K562 (cell line): ENCODE measurements around the gene IRS2. TPM values are rescaled to one million over a fixed set of nuclear protein-coding genes. Genes with fewer than 3 reads are reported as not detected.

Source experiments
- ATAC-seq: fragments of 200-7000 bp; cut with Tn5 transposase; 3 replicates; pipeline ENCODE4 v1.9.1; 2020; ENCODE audit warnings: moderate library complexity
- BruUV-seq: library from RNA; stranded (reverse); fragments of 400-500 nt; replicated peaks from 2 replicates; lab custom pipeline; 2021; lab: Mats Ljungman, UMichigan
- CTCF ChIA-PET: fragments of 300-600 bp; formaldehyde crosslinking; extraction: SDS; loops from one replicate; lab custom pipeline; 2021; ENCODE audit warnings: low intra/inter-chr PET ratio; lab: Yijun Ruan, JAX
- POLR2A ChIA-PET: fragments of 300-600, 350-650 bp; sonication (Branson Sonifier 250); formaldehyde crosslinking; extraction: SDS; loops from one replicate; lab custom pipeline; 2021; ENCODE audit warnings: antibody characterized with exemption, inconsistent platforms; lab: Yijun Ruan, JAX
- DNase-seq, 4 experiments: peaks; one replicate each; pipeline versions ENCODE4 v3.0.0 to v3.0.0-alpha.2; 2011 to 2018; ENCODE audit warnings: low spot score in 3 of 4, mixed read lengths in 3 of 4; ENCODE audit errors: extremely low read depth in 1 of 4
- FAIRE-seq: peaks from 2 replicates; lab custom pipeline; 2011; peaks lifted over from hg19 to GRCh38; lab: Jason Lieb, UNC
- H2AFZ ChIP-seq: 2 replicates; pipeline ENCODE4 v1.6.0; 2011; ENCODE audit warnings: low read depth, low read length, control low read depth, inconsistent platforms
- H3K27ac ChIP-seq: fragments of 200-600 bp; 3 replicates; pipeline ENCODE4 v1.8.0; 2011; ENCODE audit warnings: low read depth, mild to moderate bottlenecking, control low read depth, inconsistent platforms, low read length, moderate library complexity, mixed read lengths; ENCODE audit errors: extremely low read depth
- H3K27me3 ChIP-seq, 2 experiments: fragments of 300-600 bp in 1 of 2; 2 replicates in 1 of 2; 3 replicates in 1 of 2; pipeline versions ENCODE4 v1.6.0 to v1.8.0; 2011; ENCODE audit warnings: inconsistent platforms in 2 of 2, low read length in 2 of 2, mild to moderate bottlenecking in 1 of 2, mixed read lengths in 1 of 2, moderate library complexity in 1 of 2; ENCODE audit not compliant: control insufficient read depth in 2 of 2, insufficient read depth in 2 of 2
- H3K36me3 ChIP-seq: fragments of 300-600 bp; 3 replicates; pipeline ENCODE4 v1.8.0; 2011; ENCODE audit warnings: mild to moderate bottlenecking, low read length, inconsistent platforms; ENCODE audit not compliant: control insufficient read depth, insufficient read depth
- H3K4me1 ChIP-seq, 2 experiments: fragments of 200-600 bp in 1 of 2; replicated peaks in 1 of 2; 2 replicates in 1 of 2; 3 replicates in 1 of 2; pipeline versions ENCODE4 v1.5.1 to v1.8.0; 2011; ENCODE audit warnings: inconsistent platforms in 2 of 2, low read length in 2 of 2, mild to moderate bottlenecking in 1 of 2, mixed read lengths in 1 of 2, moderate library complexity in 1 of 2; ENCODE audit not compliant: control insufficient read depth in 2 of 2, insufficient read depth in 2 of 2
- H3K4me2 ChIP-seq: 2 replicates; pipeline ENCODE4 v1.6.1; 2011; ENCODE audit warnings: low read length, control low read depth, inconsistent platforms, mixed read lengths; ENCODE audit not compliant: insufficient read depth
- H3K4me3 ChIP-seq: fragments of 200-600 bp; sonication (generic), shearing (Covaris generic); 2 replicates; pipeline ENCODE4 v1.5.1; 2016; ENCODE audit warnings: control low read depth, inconsistent platforms
- H3K79me2 ChIP-seq: fragments of 200-600 bp; 3 replicates; pipeline ENCODE4 v1.8.0; 2011; ENCODE audit warnings: low read length, inconsistent platforms; ENCODE audit not compliant: control insufficient read depth, insufficient read depth
- H3K9ac ChIP-seq, 2 experiments: 2 replicates each; pipeline versions ENCODE4 v1.6.0 to v1.6.1; 2011; ENCODE audit warnings: low read depth in 2 of 2, low read length in 2 of 2, control low read depth in 1 of 2, inconsistent platforms in 1 of 2, mild to moderate bottlenecking in 1 of 2, mixed read lengths in 1 of 2; ENCODE audit not compliant: insufficient read depth in 1 of 2
- H3K9me1 ChIP-seq: one replicate; pipeline ENCODE4 v1.6.0; 2011; ENCODE audit warnings: inconsistent platforms, mild to moderate bottlenecking, low read length, moderate library complexity; ENCODE audit not compliant: control insufficient read depth, insufficient read depth
- H3K9me3 ChIP-seq: replicated peaks from 2 replicates; pipeline ENCODE4 v1.5.1; 2011; ENCODE audit warnings: low read depth, low read length, inconsistent platforms; ENCODE audit not compliant: control insufficient read depth, insufficient read depth
- H4K20me1 ChIP-seq: replicated peaks from 2 replicates; pipeline ENCODE4 v1.6.1; 2011; ENCODE audit warnings: low read length, inconsistent platforms, mixed read lengths; ENCODE audit not compliant: control insufficient read depth, insufficient read depth
- BDP1 ChIP-seq: IDR thresholded peaks from 3 replicates; pipeline ENCODE4 v1.6.1; 2011; ENCODE audit not compliant: insufficient read length, insufficient read depth
- DMBX1 ChIP-seq: fragments of 250-450 bp; sonication (Bioruptor Pico); IDR thresholded peaks from 2 replicates; pipeline ENCODE4 v1.8.0; 2022; ENCODE audit warnings: inconsistent platforms, mild to moderate bottlenecking, moderate library complexity, borderline replicate concordance
- FOXM1 ChIP-seq, 2 experiments: fragments of 450-650 bp in 1 of 2; sonication (generic) in 1 of 2; formaldehyde crosslinking in 1 of 2; IDR thresholded peaks; 2 replicates each; pipeline versions ENCODE4 v1.6.1 to v1.9.0; 2017 to 2022; ENCODE audit warnings: low read depth in 2 of 2, mild to moderate bottlenecking in 2 of 2, missing genetic modification reagents in 1 of 2, moderate library complexity in 1 of 2
- HNRNPL ChIP-seq: fragments of 200-400 bp; formaldehyde crosslinking; IDR thresholded peaks from 2 replicates; pipeline ENCODE4 v1.6.1; 2017; ENCODE audit warnings: low read depth, mild to moderate bottlenecking, low read length
- LEF1 ChIP-seq: fragments of 450-650 bp; IDR thresholded peaks from 2 replicates; pipeline ENCODE4 v1.6.1; 2016; ENCODE audit warnings: mild to moderate bottlenecking
- MAFG ChIP-seq: fragments of 450-650 bp; conservative IDR thresholded peaks from 2 replicates; pipeline ENCODE4 v1.6.1; 2016; ENCODE audit warnings: missing genetic modification characterization, missing compliant biosample characterization
- NFATC3 ChIP-seq: fragments of 450-650 bp; IDR thresholded peaks from 2 replicates; pipeline ENCODE4 v1.6.1; 2017; ENCODE audit warnings: mild to moderate bottlenecking
- NR2C2 ChIP-seq, 2 experiments: fragments of 200-800 bp in 1 of 2; sonication (Bioruptor generic) in 1 of 2; sonication (generic) in 1 of 2; formaldehyde crosslinking in 1 of 2; IDR thresholded peaks; 2 replicates each; pipeline versions ENCODE4 v1.6.1 to v1.8.0; 2016 to 2022; ENCODE audit warnings: mild to moderate bottlenecking in 1 of 2, missing compliant biosample characterization in 1 of 2, missing genetic modification characterization in 1 of 2, missing genetic modification reagents in 1 of 2
- NRF1 ChIP-seq, 2 experiments: fragments of 450-650 bp; IDR thresholded peaks in 1 of 2; conservative IDR thresholded peaks in 1 of 2; 2 replicates each; pipeline ENCODE4 v1.6.1; 2014; ENCODE audit warnings: mild to moderate bottlenecking in 2 of 2
- PHF20 ChIP-seq: fragments of 450-650 bp; IDR thresholded peaks from 2 replicates; pipeline ENCODE4 v1.6.1; 2018; ENCODE audit not compliant: partially characterized antibody
- PHF8 ChIP-seq: fragments of 200-600 bp; sonication (generic); IDR thresholded peaks from 2 replicates; pipeline ENCODE4 v1.6.1; 2012; ENCODE audit warnings: mixed run types, mild to moderate bottlenecking, inconsistent platforms, low read length, moderate library complexity, borderline replicate concordance
- POLR2AphosphoS5 ChIP-seq: IDR thresholded peaks from 2 replicates; pipeline ENCODE4 v1.6.1; 2011; ENCODE audit warnings: mild to moderate bottlenecking, low read depth, low read length, moderate library complexity; ENCODE audit not compliant: control insufficient read depth, insufficient read depth
- PURB ChIP-seq: sonication (generic); formaldehyde crosslinking; IDR thresholded peaks from 2 replicates; pipeline ENCODE4 v1.9.0; 2021; ENCODE audit warnings: low read depth, mild to moderate bottlenecking, missing genetic modification reagents
- RBM14 ChIP-seq: fragments of 200-400 bp; formaldehyde crosslinking; IDR thresholded peaks from 2 replicates; pipeline ENCODE4 v1.6.1; 2018; ENCODE audit warnings: low read depth, mild to moderate bottlenecking, low read length, moderate library complexity, borderline replicate concordance; ENCODE audit not compliant: insufficient read depth
- SNRNP70 ChIP-seq: fragments of 200-400 bp; formaldehyde crosslinking; optimal IDR thresholded peaks from 2 replicates; pipeline ENCODE3; 2017; ENCODE audit warnings: low read depth, low read length
- SRSF3 ChIP-seq: fragments of 200-400 bp; formaldehyde crosslinking; IDR thresholded peaks from 2 replicates; pipeline ENCODE4 v1.6.1; 2016; ENCODE audit warnings: mild to moderate bottlenecking, low read length, moderate library complexity; ENCODE audit not compliant: insufficient read depth
- TEAD1 ChIP-seq, 2 experiments: fragments of 450-650 bp in 1 of 2; sonication (generic) in 1 of 2; formaldehyde crosslinking; IDR thresholded peaks; 2 replicates each; pipeline versions ENCODE4 v1.4.0 to v1.8.0; 2020 to 2022; ENCODE audit warnings: mild to moderate bottlenecking in 2 of 2, missing genetic modification reagents in 1 of 2
- TEAD4 ChIP-seq, 2 experiments: sonication (generic) in 1 of 2; formaldehyde crosslinking in 1 of 2; IDR thresholded peaks; 2 replicates each; pipeline versions ENCODE4 v1.6.1 to v1.8.0; 2012 to 2022; ENCODE audit warnings: borderline replicate concordance in 1 of 2, inconsistent platforms in 1 of 2, low read length in 1 of 2, mild to moderate bottlenecking in 1 of 2, missing genetic modification reagents in 1 of 2
- ZBTB9 ChIP-seq: fragments of 450-650 bp; formaldehyde crosslinking; IDR thresholded peaks from 2 replicates; pipeline ENCODE4 v1.4.0; 2020; ENCODE audit warnings: mild to moderate bottlenecking, moderate library complexity
- ZNF184 ChIP-seq: sonication (generic); formaldehyde crosslinking; IDR thresholded peaks from 2 replicates; pipeline ENCODE4 v1.5.0; 2020; ENCODE audit warnings: missing genetic modification reagents
- WGBS: fragments of 100-300 bp; shearing (Covaris generic); methylation state at CpG from one replicate; pipeline ENCODE4 v1.1.6; 2016; ENCODE audit warnings: low coverage, mixed read lengths; ENCODE audit not compliant: insufficient coverage; ENCODE audit errors: missing lambda C conversion rate; 5-methylcytosine and 5-hydroxymethylcytosine counted together
- in situ Hi-C: fragments of 300-500 bp; cut with MboI; formaldehyde crosslinking; loops from 4 replicates; pipeline ENCODE4 v1.15.0; 2018; ENCODE audit warnings: inconsistent platforms, mixed read lengths
- intact Hi-C: fragments of 100-400 bp; cut with micrococcal nuclease; formaldehyde crosslinking; loops from 2 replicates; pipeline ENCODE4 v1.14.2; 2022
- polyA plus RNA-seq, 8 experiments: library from polyadenylated mRNA; depleted of rRNA in 4 of 8; stranded (reverse) in 5 of 8; unstranded in 3 of 8; fragments of >200 nt; fragmentation: Nextera tagmentation in 2 of 8; fragmentation: Illumina TruSeq in 1 of 8; extraction: Ambion mirVana in 2 of 8; extraction: Trizol in 1 of 8; gene quantifications; 2 replicates each; pipeline versions ENCODE4 v1.2.1 to v1.2.3, GENCODE V29; 2011 to 2014; ENCODE audit warnings: inconsistent platforms in 1 of 8, missing spikeins in 1 of 8
- total RNA-seq, 7 experiments: library from RNA; depleted of rRNA in 6 of 7; stranded (reverse); fragments of >200 nt in 6 of 7; fragmentation: Illumina TruSeq in 2 of 7; extraction: Trizol in 2 of 7; gene quantifications; 2 replicates each; pipeline versions ENCODE4 v1.2.1 to v1.2.3, GENCODE V29; 2011 to 2021; ENCODE audit warnings: low replicate concordance in 1 of 7

The IRS2 gene
- total and polyA plus RNA-seq, 9 of the 15 experiments (the other 6 are each of a cell fraction or from before 2014, with no cell fraction given), result 0.36 to 4.6 (median 0.63) TPM

DNA sequence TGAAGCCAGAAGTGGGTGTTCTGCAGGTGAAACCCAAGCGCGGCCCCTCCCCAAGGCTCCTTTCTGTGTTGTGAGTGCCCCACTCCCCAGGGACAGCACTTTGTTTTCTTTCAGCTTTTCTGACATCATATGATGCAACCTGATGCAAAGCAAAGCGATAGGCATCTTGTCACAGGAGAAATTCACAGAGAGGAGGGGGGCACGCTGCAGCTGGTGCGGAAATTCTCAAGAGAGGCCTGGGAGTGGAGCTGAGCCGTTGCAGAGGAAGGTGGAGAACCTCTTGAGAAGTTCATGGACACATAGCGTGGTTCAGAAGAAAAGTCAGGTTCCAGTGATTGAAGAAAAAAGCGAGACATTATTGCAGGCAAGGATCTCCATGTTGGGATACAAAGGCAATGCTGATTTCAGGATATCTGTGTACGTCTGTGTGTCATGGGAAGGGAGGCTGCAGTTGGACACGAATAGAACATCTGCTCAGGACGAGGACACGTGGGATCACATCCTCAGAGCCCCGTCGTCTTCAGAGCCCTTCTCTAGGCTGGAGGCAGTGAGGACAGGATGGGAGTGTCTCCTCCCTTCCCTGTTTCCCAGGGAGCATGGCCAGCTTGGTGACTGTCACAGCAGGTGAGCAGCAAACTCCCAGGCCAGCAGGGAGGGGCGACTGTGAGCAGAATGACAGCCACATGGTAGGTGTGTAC is 79.2 kb downstream of the IRS2 start:
- intact Hi-C loops (no loop called here), in situ Hi-C loops (no loop called here)
- peaks cover 4 to 16% of the 10 kb centered on the region in 2 experiments; a peak in 4 of 5 replicates for H3K4me1 ChIP-seq
- ATAC-seq, result peak; percentile 92
- H2AFZ ChIP-seq, result peak overlapping the region; percentile 81
- H3K4me3 ChIP-seq, result peak overlapping the region; percentile 26; the same call in 1 of the 2 replicates
- H3K4me2 ChIP-seq, result peak overlapping the region; percentile 80
- POLR2A ChIA-PET, result interaction anchor here (0.9 to 1.5 kb wide), 4 partner anchors 10 to 21 kb away, joined by 3 to 5 read pairs (median 4); no protein-coding TSS in a partner anchor
- H3K9me1 ChIP-seq, result no peaks in the 10 kb centered on the region
- DNase-seq, result peak in 2 of 4 experiments; percentile 6 to 47
- H3K79me2 ChIP-seq, result no peaks in the 10 kb centered on the region
- peak overlapping the region; percentile 47 to 63; a peak in 3 of 4 replicates for H3K9ac ChIP-seq
- peak overlapping the region; percentile 69; the same call in 2 of the 3 replicates for H3K27ac ChIP-seq
- CTCF ChIA-PET, result interaction anchor here (0.8 kb wide), 1 partner anchor 9 kb away, joined by 3 read pairs; no protein-coding TSS in a partner anchor
- H3K27me3 ChIP-seq, result no peaks in the 10 kb centered on the region
- WGBS, result 10% methylated on average over 12 of the region's 15 CpGs
- BruUV-seq, result TSS peak; percentile 98
- 0 out of 2 replicates have a peak, but pooled peaks cover 3% of the 10 kb centered on the region for H3K9me3 ChIP-seq
- H4K20me1 ChIP-seq, result no peaks in the 10 kb centered on the region
- FAIRE-seq, result peak; percentile 69
- H3K36me3 ChIP-seq, result no peaks in the 10 kb centered on the region
- TF ChIP-seq TEAD4 (IDR thresholded peaks at IDR 0.05; ENCODE audit: low read length), result peak; percentile 58
- TF ChIP-seq TEAD4 (CRISPR knock-in tag; IDR thresholded peaks at IDR 0.05; ENCODE audit: borderline replicate concordance), result no peak
- no peak for TF ChIP-seq SNRNP70
- no peak for TF ChIP-seq NR2C2 (CRISPR knock-in tag; IDR thresholded peaks at IDR 0.05)
- peak; percentile 60; the same call in 1 of the 2 replicates for TF ChIP-seq NR2C2 (tag; IDR thresholded peaks at IDR 0.05)
- no peak for TF ChIP-seq POLR2AphosphoS5
- TF ChIP-seq ZBTB9 (CRISPR knock-in tag), result peak; percentile 60; the same call in 1 of the 2 replicates
- TF ChIP-seq NFATC3, result no peak
- TF ChIP-seq DMBX1 (CRISPR knock-in tag), result 0 out of 2 replicates have a peak, but pooled peaks have one; percentile 14
- no peak for TF ChIP-seq BDP1
- no peak for TF ChIP-seq HNRNPL
- no peak for TF ChIP-seq SRSF3
- no peak for TF ChIP-seq TEAD1 (CRISPR knock-in tag; IDR thresholded peaks at IDR 0.05)
- no peak for TF ChIP-seq ZNF184 (CRISPR knock-in tag)
- no peak; the same call in 1 of the 2 replicates for TF ChIP-seq PHF8
- TF ChIP-seq RBM14, result no peak
- TF ChIP-seq LEF1, result peak; percentile 35; the same call in 1 of the 2 replicates
- no peak for TF ChIP-seq MAFG (tag)
- no peak for TF ChIP-seq FOXM1 (IDR thresholded peaks at IDR 0.05; ENCODE audit: low read depth)
- TF ChIP-seq FOXM1 (CRISPR knock-in tag; IDR thresholded peaks at IDR 0.05; ENCODE audit: low read depth), result no peak
- no peak for TF ChIP-seq PURB
- no peak for TF ChIP-seq PHF20
- TF ChIP-seq NRF1 (conservative IDR thresholded peaks at IDR 0.05 in 1 of 2, IDR thresholded peaks at IDR 0.05 in 1 of 2), result 0 out of 4 replicates have a peak, but pooled peaks of 1 of the 2 experiments have one; percentile 9
